Natural killer cell (primary cell): ENCODE data around the gene VN1R4. TPM values are rescaled to one million over a fixed set of nuclear protein-coding genes. Genes with fewer than 3 reads are reported as not detected.
"Not testable (repeated sequence)": the region's sequence is repeated elsewhere in the genome, so short reads cannot be mapped to it uniquely, and the experiment has no call there.

Experiments used
- ATAC-seq, 3 donors: fragments of 150-1000 bp in 2 of 3; fragments of 200-7000 bp in 1 of 3; cut with Tn5 transposase; 1 replicate in 1 of 3; 2 replicates in 2 of 3; pipeline ENCODE4 v1.10.0; 2021; ENCODE audit warnings: mild to moderate bottlenecking in 2 of 3, moderate library complexity in 2 of 3
- DNase-seq, 2 donors: peaks; one replicate each; pipeline versions ENCODE4 v3.0.0 to v3.0.0-alpha.2; 2013 to 2021; ENCODE audit warnings: mixed read lengths in 1 of 2
- H3K27ac ChIP-seq: one replicate; pipeline ENCODE4 v1.5.1; 2013; ENCODE audit warnings: mild to moderate bottlenecking, low read length
- H3K27me3 ChIP-seq: one replicate; pipeline ENCODE4 v1.6.1; 2013; ENCODE audit warnings: low read length; ENCODE audit not compliant: control insufficient read depth, insufficient read depth
- H3K36me3 ChIP-seq: one replicate; pipeline ENCODE4 v1.6.1; 2013; ENCODE audit warnings: low read length; ENCODE audit not compliant: control insufficient read depth, insufficient read depth
- H3K4me1 ChIP-seq: one replicate; pipeline ENCODE4 v1.6.1; 2013; ENCODE audit warnings: low read length; ENCODE audit not compliant: control insufficient read depth, insufficient read depth
- H3K4me3 ChIP-seq: one replicate; pipeline ENCODE4 v1.5.1; 2013; ENCODE audit warnings: low read length
- H3K9me3 ChIP-seq: one replicate; pipeline ENCODE4 v1.6.1; 2013; ENCODE audit warnings: low read length; ENCODE audit not compliant: control insufficient read depth, insufficient read depth
- H3K27ac Mint-ChIP-seq, 2 donors: one replicate each; pipeline ENCODE4 v1.8.0; 2022; ENCODE audit warnings: mild to moderate bottlenecking in 2 of 2, mixed read lengths in 2 of 2, moderate library complexity in 1 of 2
- H3K27me3 Mint-ChIP-seq, 2 donors: one replicate each; pipeline ENCODE4 v1.8.0; 2022; ENCODE audit warnings: low read depth in 2 of 2, mixed read lengths in 2 of 2
- H3K36me3 Mint-ChIP-seq: one replicate; pipeline ENCODE4 v1.8.0; 2022; ENCODE audit warnings: mixed read lengths
- H3K4me1 Mint-ChIP-seq, 2 donors: one replicate each; pipeline ENCODE4 v1.8.0; 2022; ENCODE audit warnings: mixed read lengths in 2 of 2
- H3K4me3 Mint-ChIP-seq: one replicate; pipeline ENCODE4 v1.8.0; 2022; ENCODE audit warnings: mild to moderate bottlenecking, moderate library complexity, mixed read lengths
- H3K9me3 Mint-ChIP-seq, 2 donors: one replicate each; pipeline ENCODE4 v1.8.0; 2022; ENCODE audit warnings: mixed read lengths in 2 of 2
- CTCF ChIP-seq: fragments of 200-600 bp; IDR thresholded peaks from one replicate; pipeline ENCODE4 v1.8.0; 2022; ENCODE audit warnings: antibody characterized with exemption
- WGBS: methylation state at CpG from one replicate; pipeline ENCODE4 v1.1.7; 2013; ENCODE audit warnings: missing lambda C conversion rate; ENCODE audit not compliant: insufficient coverage; 5-methylcytosine and 5-hydroxymethylcytosine counted together
- intact Hi-C: fragments of 100-400 bp; cut with micrococcal nuclease; formaldehyde crosslinking; loops from one replicate; pipeline ENCODE4 v1.14.2; 2022
- total RNA-seq, 4 donors: library from RNA; stranded (reverse); fragments of 120-200 nt in 1 of 4; gene quantifications; one replicate each; pipeline versions ENCODE4 v1.2.3 to v1.2.4, GENCODE V29; 2013 to 2022

Gene VN1R4, protein sequence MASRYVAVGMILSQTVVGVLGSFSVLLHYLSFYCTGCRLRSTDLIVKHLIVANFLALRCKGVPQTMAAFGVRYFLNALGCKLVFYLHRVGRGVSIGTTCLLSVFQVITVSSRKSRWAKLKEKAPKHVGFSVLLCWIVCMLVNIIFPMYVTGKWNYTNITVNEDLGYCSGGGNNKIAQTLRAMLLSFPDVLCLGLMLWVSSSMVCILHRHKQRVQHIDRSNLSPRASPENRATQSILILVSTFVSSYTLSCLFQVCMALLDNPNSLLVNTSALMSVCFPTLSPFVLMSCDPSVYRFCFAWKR
- not detected for total RNA-seq
- not detected for total RNA-seq (2013)

DNA sequence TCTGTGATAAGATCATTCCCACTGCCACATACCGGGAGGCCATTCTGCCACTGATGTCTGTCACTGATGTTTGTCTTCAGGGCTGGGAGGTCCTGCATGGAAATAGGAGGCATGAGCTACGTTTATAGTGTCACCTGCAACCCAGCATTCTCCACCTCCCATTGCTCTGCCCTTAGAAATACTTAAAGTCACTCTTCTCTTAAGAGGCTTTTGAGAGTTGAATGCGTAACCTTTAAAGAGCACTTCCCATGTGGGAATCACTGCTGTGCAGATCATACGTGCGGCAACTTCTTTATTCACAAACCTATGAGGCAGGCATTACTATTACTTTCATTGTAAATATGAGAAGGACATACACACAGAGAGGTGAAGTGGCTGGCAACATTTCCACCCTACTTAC, at the start of gene VN1R4:
VN1R4 (minus strand) TSS at position 101 of the 400 bp plus-strand sequence; CDS start at position 43, 58 bp downstream.
- H3K9me3 ChIP-seq, H3K4me1 ChIP-seq, H3K27ac ChIP-seq, ATAC-seq, H3K36me3 ChIP-seq, DNase-seq, intact Hi-C loops, H3K27ac Mint-ChIP-seq, H3K4me3 ChIP-seq, H3K4me1 Mint-ChIP-seq, H3K27me3 ChIP-seq, H3K4me3 Mint-ChIP-seq, H3K36me3 Mint-ChIP-seq: not testable (repeated sequence)
- WGBS, result no CpG with 5 or more reads among the region's 5 CpGs
- Mint-ChIP-seq H3K27me3 (peaks cover 7 to 15% of the 10 kb centered on the region in 2 donors), H3K9me3 (peaks cover 10 to 18% of the 10 kb centered on the region in 2 donors)

- ATAC-seq (no peak), DNase-seq (no peak)
- peaks cover 5% of the 10 kb centered on the region for H3K4me1 ChIP-seq
- Mint-ChIP-seq H3K27me3 (peaks cover 28 to 58% of the 10 kb centered on the region in 2 donors), H3K9me3 (peaks cover 3 to 17% of the 10 kb centered on the region in 2 donors), H3K36me3 (peaks cover 8% of the 10 kb centered on the region), H3K4me3 (no peak overlapping the region), H3K27ac (no peak overlapping the region), H3K4me1 (no peaks in the 10 kb centered on the region)
- intact Hi-C loops, result no loop called here
- no peak overlapping the region for H3K4me3 ChIP-seq
- 81% methylated on average over 12 of the region's 12 CpGs for WGBS
- no peak for TF ChIP-seq CTCF
- no peaks in the 10 kb centered on the region for H3K36me3 ChIP-seq
- no peak overlapping the region for H3K27ac ChIP-seq
- peaks cover 10% of the 10 kb centered on the region for H3K27me3 ChIP-seq
- peaks cover 5% of the 10 kb centered on the region for H3K9me3 ChIP-seq
These were observed 44.4 kb upstream of the VN1R4 start for GRCh38 chr19:53311897-53312296.

GRCh38 chr19:53311044-53311443, 43.5 kb upstream of the VN1R4 start:
- Histone ChIP-seq H3K4me3 (no peak overlapping the region), H3K36me3 (no peaks in the 10 kb centered on the region), H3K27ac (no peak overlapping the region), H3K9me3 (peaks cover 5% of the 10 kb centered on the region), H3K27me3 (peaks cover 10% of the 10 kb centered on the region), H3K4me1 (peaks cover 5% of the 10 kb centered on the region)
- DNase-seq (no peak), ATAC-seq (no peak)
- 33% methylated on average over 9 of the region's 11 CpGs for WGBS
- intact Hi-C loops, result no loop called here
- Mint-ChIP-seq H3K36me3 (peaks cover 4% of the 10 kb centered on the region), H3K27ac (no peak overlapping the region), H3K4me3 (no peak overlapping the region), H3K27me3 (peaks cover 30 to 61% of the 10 kb centered on the region in 2 donors), H3K9me3 (peaks cover 3 to 17% of the 10 kb centered on the region in 2 donors), H3K4me1 (no peaks in the 10 kb centered on the region)
- no peak for TF ChIP-seq CTCF

DNA sequence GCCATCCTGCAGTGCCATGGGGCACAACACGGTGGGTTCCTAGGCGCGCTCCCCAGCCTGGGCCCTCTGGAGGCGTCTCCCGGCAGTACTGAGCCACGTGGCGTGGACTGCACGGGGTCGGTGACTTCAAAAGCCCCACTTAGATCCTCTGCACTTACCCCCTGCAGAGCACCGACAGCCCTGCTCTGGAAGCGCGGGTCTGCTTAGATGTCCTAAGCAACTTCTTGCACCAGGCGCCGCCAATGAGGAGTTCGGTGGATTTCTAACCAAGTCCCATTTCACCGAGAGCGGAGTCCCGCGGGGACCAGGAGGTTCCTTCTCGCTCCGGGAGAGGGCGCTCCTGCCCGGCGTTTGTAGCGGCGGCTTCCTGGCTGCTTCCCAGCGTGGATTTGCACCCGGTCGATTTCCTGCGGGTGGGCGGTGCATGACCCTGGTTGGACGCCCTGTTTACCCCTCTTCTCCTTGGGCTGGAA, 40.9 kb upstream of the VN1R4 start:
- Mint-ChIP-seq H3K27ac (no peak overlapping the region), H3K27me3 (peaks cover 28 to 44% of the 10 kb centered on the region in 2 donors), H3K4me1 (no peaks in the 10 kb centered on the region), H3K4me3 (no peak overlapping the region), H3K36me3 (no peaks in the 10 kb centered on the region), H3K9me3 (peaks cover 3 to 11% of the 10 kb centered on the region in 2 donors)
- Histone ChIP-seq H3K4me3 (no peak overlapping the region), H3K9me3 (peaks cover 5% of the 10 kb centered on the region), H3K27me3 (peaks cover 10% of the 10 kb centered on the region), H3K4me1 (peaks cover 5% of the 10 kb centered on the region), H3K36me3 (no peaks in the 10 kb centered on the region), H3K27ac (no peak overlapping the region)
- intact Hi-C loops, result no loop called here
- TF ChIP-seq CTCF, result peak; percentile 19
- peak in 1 of 3 donors; percentile 43 for ATAC-seq
- peak in 1 of 2 donors; percentile 16 for DNase-seq
- WGBS, result 13% methylated on average over 32 of the region's 32 CpGs

- H3K9me3 Mint-ChIP-seq, intact Hi-C loops, DNase-seq: not testable (repeated sequence)
These were observed 33.8 kb upstream of the VN1R4 start for GRCh38 chr19:53301341-53301740.

More at GRCh38 chr19:53301341-53301740, 33.8 kb upstream of the VN1R4 start:
- H3K4me1 Mint-ChIP-seq, ATAC-seq, H3K9me3 ChIP-seq, H3K4me3 ChIP-seq, H3K27me3 Mint-ChIP-seq, H3K4me3 Mint-ChIP-seq, H3K27ac ChIP-seq, H3K27ac Mint-ChIP-seq, H3K4me1 ChIP-seq, H3K27me3 ChIP-seq, H3K36me3 Mint-ChIP-seq, H3K36me3 ChIP-seq: not testable (repeated sequence)
- WGBS, result no CpG with 5 or more reads among the region's 8 CpGs
